Mononuclear cell (primary cell): Measurements from ENCODE around the gene DPM2. TPM values are rescaled to one million over a fixed set of nuclear protein-coding genes. Genes with fewer than 3 reads are reported as not detected.

Source experiments
- H3K27me3 ChIP-seq: 2 replicates; pipeline ENCODE4 v1.6.0; 2011; ENCODE audit warnings: low read length, control low read depth; ENCODE audit not compliant: insufficient read depth
- H3K4me1 ChIP-seq: 2 replicates; pipeline ENCODE4 v1.5.1; 2011; ENCODE audit warnings: mild to moderate bottlenecking, low read length, control low read depth; ENCODE audit not compliant: insufficient read depth
- H3K4me3 ChIP-seq: 2 replicates; pipeline ENCODE4 v1.5.1; 2011; ENCODE audit warnings: mild to moderate bottlenecking, low read length, moderate library complexity
- H3K9me3 ChIP-seq: 2 replicates; pipeline ENCODE4 v1.5.1; 2011; ENCODE audit warnings: low read depth, mild to moderate bottlenecking, control low read depth, low read length
- total RNA-seq: library from RNA; depleted of rRNA; stranded (reverse); fragments of >200 nt; gene quantifications from one replicate; pipeline ENCODE4 v1.2.3, GENCODE V29; 2012

The DPM2 gene
- total RNA-seq, 1 donor, result 12.7 TPM

- no peaks in the 10 kb centered on the region for H3K9me3 ChIP-seq
- H3K4me1 ChIP-seq, result peaks cover 34% of the 10 kb centered on the region
- H3K27me3 ChIP-seq, result peaks cover 40% of the 10 kb centered on the region
- no peak overlapping the region for H3K4me3 ChIP-seq
These were observed 10.8 kb downstream of the DPM2 start for GRCh38 chr9:127926906-127927200.

GRCh38 chr9:127925959-127926905 is 11.4 kb downstream of the DPM2 start:
- H3K4me3 ChIP-seq, result no peak overlapping the region
- no peaks in the 10 kb centered on the region for H3K9me3 ChIP-seq
- H3K27me3 ChIP-seq, result peaks cover 40% of the 10 kb centered on the region
- peaks cover 37% of the 10 kb centered on the region for H3K4me1 ChIP-seq

- Histone ChIP-seq H3K9me3 (no peaks in the 10 kb centered on the region), H3K4me3 (no peak overlapping the region), H3K4me1 (peaks cover 31% of the 10 kb centered on the region), H3K27me3 (peaks cover 36% of the 10 kb centered on the region)
These were observed 12.8 kb downstream of the DPM2 start for GRCh38 chr9:127924736-127925444.

GRCh38 chr9:127923771-127924170 is 13.9 kb downstream of the DPM2 start:
- peaks cover 25% of the 10 kb centered on the region for H3K27me3 ChIP-seq
- H3K9me3 ChIP-seq, result no peaks in the 10 kb centered on the region
- H3K4me1 ChIP-seq, result peaks cover 42% of the 10 kb centered on the region
- no peak overlapping the region for H3K4me3 ChIP-seq

GRCh38 chr9:127923046-127923445 is 14.6 kb downstream of the DPM2 start:
- Histone ChIP-seq H3K4me3 (no peak overlapping the region), H3K27me3 (peaks cover 18% of the 10 kb centered on the region), H3K4me1 (peaks cover 47% of the 10 kb centered on the region), H3K9me3 (no peaks in the 10 kb centered on the region)

GRCh38 chr9:127921557-127922120 is 16.0 kb downstream of the DPM2 start:
- H3K4me3 ChIP-seq, result no peak overlapping the region
- H3K27me3 ChIP-seq, result peaks cover 8% of the 10 kb centered on the region
- no peaks in the 10 kb centered on the region for H3K9me3 ChIP-seq
- H3K4me1 ChIP-seq, result peaks cover 45% of the 10 kb centered on the region

GRCh38 chr9:127920794-127921193 is 16.9 kb downstream of the DPM2 start:
- Histone ChIP-seq H3K4me1 (peaks cover 53% of the 10 kb centered on the region), H3K4me3 (no peak overlapping the region), H3K9me3 (no peaks in the 10 kb centered on the region), H3K27me3 (peaks cover 3% of the 10 kb centered on the region)

- no peaks in the 10 kb centered on the region for H3K27me3 ChIP-seq
- no peaks in the 10 kb centered on the region for H3K9me3 ChIP-seq
- H3K4me3 ChIP-seq, result no peak overlapping the region
- H3K4me1 ChIP-seq, result peaks cover 64% of the 10 kb centered on the region
These were observed 18.3 kb downstream of the DPM2 start for GRCh38 chr9:127919253-127919815.

- H3K4me3 ChIP-seq, result no peak overlapping the region
- no peaks in the 10 kb centered on the region for H3K27me3 ChIP-seq
- peaks cover 64% of the 10 kb centered on the region for H3K4me1 ChIP-seq
- H3K9me3 ChIP-seq, result no peaks in the 10 kb centered on the region
These were observed 19.2 kb downstream of the DPM2 start for GRCh38 chr9:127918183-127919107.

- Histone ChIP-seq H3K27me3 (no peaks in the 10 kb centered on the region), H3K9me3 (no peaks in the 10 kb centered on the region), H3K4me3 (no peak overlapping the region), H3K4me1 (peaks cover 64% of the 10 kb centered on the region)
These were observed 20.1 kb downstream of the DPM2 start for GRCh38 chr9:127917603-127918002.

GRCh38 chr9:127916720-127917581 is 20.7 kb downstream of the DPM2 start, which contains the start of gene ST6GALNAC4:
TSS of gene ST6GALNAC4 (minus strand) at chr9:127917041. CDS start at chr9:127916419, 622 bp downstream.
- H3K4me1 ChIP-seq, result peaks cover 64% of the 10 kb centered on the region

GRCh38 chr9:127915801-127916719 is 21.6 kb downstream of the DPM2 start:
- Histone ChIP-seq H3K4me3 (peak overlapping the region; percentile 65), H3K27me3 (no peaks in the 10 kb centered on the region), H3K4me1 (peaks cover 55% of the 10 kb centered on the region), H3K9me3 (no peaks in the 10 kb centered on the region)

More at GRCh38 chr9:127916720-127917581, 20.7 kb downstream of the DPM2 start, which contains the start of gene ST6GALNAC4:
- Histone ChIP-seq H3K9me3 (no peaks in the 10 kb centered on the region), H3K4me3 (peak within 1 kb of the TSS; percentile 65), H3K27me3 (no peaks in the 10 kb centered on the region)
